ENCODE data around the gene AQP9.

AQP9 gene

DNA sequence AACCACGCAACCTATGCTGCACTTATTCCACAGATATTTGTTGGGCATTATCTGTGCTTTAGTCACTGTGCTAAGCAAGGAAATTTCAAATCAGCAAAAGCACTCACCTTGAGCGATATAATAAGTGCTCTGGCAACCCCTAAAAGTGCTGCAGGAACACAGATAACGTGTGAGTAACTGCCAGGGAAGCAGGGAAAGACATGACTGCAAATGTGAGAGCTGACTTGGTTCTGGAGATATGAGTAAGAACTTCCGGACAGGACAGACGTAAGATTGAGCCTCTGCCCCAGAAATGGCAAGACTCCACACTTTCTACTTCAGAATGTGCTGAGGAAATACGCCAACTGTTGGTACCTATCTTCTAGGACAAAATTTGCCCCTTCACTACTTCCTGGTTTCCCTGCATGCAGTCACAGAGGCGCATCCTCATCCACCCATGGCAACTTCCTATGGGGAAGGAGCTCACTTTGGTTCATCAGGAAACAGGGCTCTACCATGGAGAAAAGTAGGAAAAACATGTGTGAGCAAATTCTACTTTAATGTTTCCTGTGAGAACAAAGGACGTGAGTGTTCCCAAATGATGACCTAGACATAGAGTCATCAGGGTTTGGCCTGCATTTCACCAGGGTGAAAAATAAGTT lies 41.7 kb downstream of the AQP9 start:
- Histone ChIP-seq H3K4me3 (ENCODE audit: low read length) (no peak overlapping the region), H3F3A (ENCODE audit: insufficient read depth, low read length) (no peaks in the 10 kb centered on the region), H3K9me2 (replicated peaks; ENCODE audit: insufficient read depth, low read length) (no peaks in the 10 kb centered on the region), H3K4me1 (ENCODE audit: low read length) (no peaks in the 10 kb centered on the region), H3K27ac (ENCODE audit: low read length) (no peak overlapping the region), H3K4me2 (ENCODE audit: low read depth, low read length) (no peak overlapping the region), H3K36me3 (replicated peaks; ENCODE audit: insufficient read depth, low read length) (no peaks in the 10 kb centered on the region), H3K27me3 (replicated peaks; ENCODE audit: insufficient read depth, low read length) (no peaks in the 10 kb centered on the region), H3K79me2 (ENCODE audit: low read length) (no peaks in the 10 kb centered on the region), H4K20me1 (ENCODE audit: insufficient read depth, low read length) (no peaks in the 10 kb centered on the region), H3K9me3 (replicated peaks; ENCODE audit: insufficient read depth, low read length) (no peaks in the 10 kb centered on the region), H3K9ac (ENCODE audit: low read length) (no peak overlapping the region), H2AFZ (ENCODE audit: low read length) (no peak overlapping the region)
- no peak for DNase-seq
- TF ChIP-seq EZH2 (optimal IDR thresholded peaks at IDR 0.05; ENCODE audit: low read depth, low read length): no peak
- TF ChIP-seq EZH2phosphoT487 (IDR thresholded peaks at IDR 0.05; ENCODE audit: low read length): no peak
- TF ChIP-seq, protein P1, sequence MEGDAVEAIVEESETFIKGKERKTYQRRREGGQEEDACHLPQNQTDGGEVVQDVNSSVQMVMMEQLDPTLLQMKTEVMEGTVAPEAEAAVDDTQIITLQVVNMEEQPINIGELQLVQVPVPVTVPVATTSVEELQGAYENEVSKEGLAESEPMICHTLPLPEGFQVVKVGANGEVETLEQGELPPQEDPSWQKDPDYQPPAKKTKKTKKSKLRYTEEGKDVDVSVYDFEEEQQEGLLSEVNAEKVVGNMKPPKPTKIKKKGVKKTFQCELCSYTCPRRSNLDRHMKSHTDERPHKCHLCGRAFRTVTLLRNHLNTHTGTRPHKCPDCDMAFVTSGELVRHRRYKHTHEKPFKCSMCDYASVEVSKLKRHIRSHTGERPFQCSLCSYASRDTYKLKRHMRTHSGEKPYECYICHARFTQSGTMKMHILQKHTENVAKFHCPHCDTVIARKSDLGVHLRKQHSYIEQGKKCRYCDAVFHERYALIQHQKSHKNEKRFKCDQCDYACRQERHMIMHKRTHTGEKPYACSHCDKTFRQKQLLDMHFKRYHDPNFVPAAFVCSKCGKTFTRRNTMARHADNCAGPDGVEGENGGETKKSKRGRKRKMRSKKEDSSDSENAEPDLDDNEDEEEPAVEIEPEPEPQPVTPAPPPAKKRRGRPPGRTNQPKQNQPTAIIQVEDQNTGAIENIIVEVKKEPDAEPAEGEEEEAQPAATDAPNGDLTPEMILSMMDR (IDR thresholded peaks at IDR 0.05; ENCODE audit: low read length): no peak

GRCh38 chr15:58182460-58183163 lies 44.4 kb downstream of the AQP9 start:
- DNase-seq: peak; percentile 27
- Histone ChIP-seq H2AFZ (ENCODE audit: low read length) (no peak overlapping the region), H3K4me1 (ENCODE audit: low read length) (no peaks in the 10 kb centered on the region), H3K27me3 (replicated peaks; ENCODE audit: insufficient read depth, low read length) (no peaks in the 10 kb centered on the region), H3K36me3 (replicated peaks; ENCODE audit: insufficient read depth, low read length) (no peaks in the 10 kb centered on the region), H3F3A (ENCODE audit: insufficient read depth, low read length) (no peaks in the 10 kb centered on the region), H3K27ac (ENCODE audit: low read length) (no peak overlapping the region), H3K79me2 (ENCODE audit: low read length) (no peaks in the 10 kb centered on the region), H4K20me1 (ENCODE audit: insufficient read depth, low read length) (no peaks in the 10 kb centered on the region), H3K4me2 (ENCODE audit: low read depth, low read length) (no peak overlapping the region), H3K9me3 (replicated peaks; ENCODE audit: insufficient read depth, low read length) (no peaks in the 10 kb centered on the region), H3K9me2 (replicated peaks; ENCODE audit: insufficient read depth, low read length) (no peaks in the 10 kb centered on the region), H3K9ac (ENCODE audit: low read length) (no peak overlapping the region), H3K4me3 (ENCODE audit: low read length) (no peak overlapping the region)
- TF ChIP-seq EZH2 (optimal IDR thresholded peaks at IDR 0.05; ENCODE audit: low read depth, low read length): no peak
- TF ChIP-seq, protein P1 (IDR thresholded peaks at IDR 0.05; ENCODE audit: low read length): peak; percentile 85

- no peak overlapping the region for H3K4me2 ChIP-seq (ENCODE audit: low read depth, low read length)
- no peaks in the 10 kb centered on the region for H4K20me1 ChIP-seq (ENCODE audit: insufficient read depth, low read length)
Measured at GRCh38 chr15:58185439-58185838, 47.3 kb downstream of the AQP9 start.

More at GRCh38 chr15:58185439-58185838, 47.3 kb downstream of the AQP9 start:
- DNase-seq: no peak
- Histone ChIP-seq H2AFZ (ENCODE audit: low read length) (no peak overlapping the region), H3F3A (ENCODE audit: insufficient read depth, low read length) (no peaks in the 10 kb centered on the region), H3K4me3 (ENCODE audit: low read length) (no peak overlapping the region), H3K36me3 (replicated peaks; ENCODE audit: insufficient read depth, low read length) (no peaks in the 10 kb centered on the region), H3K27me3 (replicated peaks; ENCODE audit: insufficient read depth, low read length) (no peaks in the 10 kb centered on the region), H3K9ac (ENCODE audit: low read length) (no peak overlapping the region), H3K9me3 (replicated peaks; ENCODE audit: insufficient read depth, low read length) (no peaks in the 10 kb centered on the region), H3K9me2 (replicated peaks; ENCODE audit: insufficient read depth, low read length) (no peaks in the 10 kb centered on the region), H3K79me2 (ENCODE audit: low read length) (no peaks in the 10 kb centered on the region), H3K4me1 (ENCODE audit: low read length) (no peaks in the 10 kb centered on the region), H3K27ac (ENCODE audit: low read length) (no peak overlapping the region)
- TF ChIP-seq EZH2 (optimal IDR thresholded peaks at IDR 0.05; ENCODE audit: low read depth, low read length) (no peak), EZH2phosphoT487 (IDR thresholded peaks at IDR 0.05; ENCODE audit: low read length) (no peak)
- TF ChIP-seq, protein P1 (IDR thresholded peaks at IDR 0.05; ENCODE audit: low read length): no peak
